GM18511 (cell line): ENCODE results near the gene RABGAP1L.
"Not testable (repeated sequence)": the region's sequence is repeated elsewhere in the genome, so short reads cannot be mapped to it uniquely, and the experiment has no call there.

Experiments used
- ATAC-seq: cut with Tn5 transposase; IDR thresholded peaks from one replicate; pipeline ENCODE4 v1.9.1; 2021; ENCODE audit warnings: mild to moderate bottlenecking, moderate library complexity; ENCODE audit not compliant: unreplicated experiment

The RABGAP1L gene

GRCh38 chr1:174232761-174233160, 73.4 kb downstream of the RABGAP1L start:
- ATAC-seq: no peak

- not testable (repeated sequence) for ATAC-seq
Observed at GRCh38 chr1:174238845-174239501, 79.7 kb downstream of the RABGAP1L start.

GRCh38 chr1:174239541-174239940, 80.2 kb downstream of the RABGAP1L start:
- ATAC-seq: no peak

GRCh38 chr1:174242856-174243255, 83.5 kb downstream of the RABGAP1L start:
- no peak for ATAC-seq

- ATAC-seq: no peak
Observed at GRCh38 chr1:174243451-174244000, 84.2 kb downstream of the RABGAP1L start.

- ATAC-seq: no peak
Observed at GRCh38 chr1:174244017-174244416, 84.7 kb downstream of the RABGAP1L start.

- ATAC-seq: no peak
Observed at GRCh38 chr1:174247472-174247871, 88.2 kb downstream of the RABGAP1L start.

GRCh38 chr1:174248041-174248440, 88.7 kb downstream of the RABGAP1L start:
- no peak for ATAC-seq

GRCh38 chr1:174256386-174256785, 97.1 kb downstream of the RABGAP1L start:
- not testable (repeated sequence) for ATAC-seq

- ATAC-seq: no peak
Observed at GRCh38 chr1:174258148-174258550, 98.8 kb downstream of the RABGAP1L start.

- peak; percentile 60 for ATAC-seq
Observed at GRCh38 chr1:174262349-174263241, 103.3 kb downstream of the RABGAP1L start.

GRCh38 chr1:174265282-174265681, 106.0 kb downstream of the RABGAP1L start:
- ATAC-seq: no peak

GRCh38 chr1:174266476-174266875, 107.2 kb downstream of the RABGAP1L start:
- ATAC-seq: no peak

- ATAC-seq: no peak
Observed at GRCh38 chr1:174266991-174267612, 107.8 kb downstream of the RABGAP1L start.

GRCh38 chr1:174269989-174270651, 110.8 kb downstream of the RABGAP1L start:
- ATAC-seq: no peak

- no peak for ATAC-seq
Observed at GRCh38 chr1:174273190-174273589, 113.9 kb downstream of the RABGAP1L start.

GRCh38 chr1:174273776-174274175, 114.5 kb downstream of the RABGAP1L start:
- ATAC-seq: no peak

- no peak for ATAC-seq
Observed at GRCh38 chr1:174274452-174274851, 115.1 kb downstream of the RABGAP1L start.

GRCh38 chr1:174274884-174275283, 115.6 kb downstream of the RABGAP1L start:
- no peak for ATAC-seq

- ATAC-seq: peak; percentile 75
Observed at GRCh38 chr1:174276087-174276486, 116.8 kb downstream of the RABGAP1L start.

GRCh38 chr1:174284052-174284451, 124.7 kb downstream of the RABGAP1L start:
- ATAC-seq: no peak
